ENCODE results near the gene SYP. TPM values are rescaled to one million over a fixed set of nuclear protein-coding genes. Genes with fewer than 3 reads are reported as not detected.

SYP gene
- total and polyA plus RNA-seq, 8 donors = 0.89 to 211 (median 3.9) TPM; not detected in 1

- 72 to 92% (median 83%) methylated on average over 5 to 28 of the region's 28 CpGs for WGBS, 5 donors
- TF ChIP-seq POLR2AphosphoS5 (IDR thresholded peaks at IDR 0.05) (no peak), EP300 (IDR thresholded peaks at IDR 0.05) (no peak), POLR2A (IDR thresholded peaks at IDR 0.05) (no peak), CTCF (IDR thresholded peaks at IDR 0.05) (no peak)
- Histone ChIP-seq H3K27ac (no peak overlapping the region), H3K4me1 (no peaks in the 10 kb centered on the region), H3K36me3 (peaks cover 0 to 76% (median 72%) of the 10 kb centered on the region in 4 donors), H3K4me3 (no peak overlapping the region), H3K9me3 (no peaks in the 10 kb centered on the region), H3K27me3 (no peaks in the 10 kb centered on the region)
- DNase-seq = no peak
- intact Hi-C loops (cut with DNase I; ENCODE audit: low total_unique reads) = no loop called here
Observed at GRCh38 chrX:49247916-49248811, 48.2 kb upstream of the SYP start.

GRCh38 chrX:49247346-49247745, 47.4 kb upstream of the SYP start:
- intact Hi-C loops (cut with DNase I; ENCODE audit: low total_unique reads) = no loop called here
- Histone ChIP-seq H3K4me1 (no peaks in the 10 kb centered on the region), H3K9me3 (no peaks in the 10 kb centered on the region), H3K36me3 (peaks cover 0 to 84% (median 80%) of the 10 kb centered on the region in 4 donors), H3K27me3 (no peaks in the 10 kb centered on the region), H3K4me3 (no peak overlapping the region), H3K27ac (no peak overlapping the region)
- TF ChIP-seq EP300 (IDR thresholded peaks at IDR 0.05) (no peak), POLR2AphosphoS5 (IDR thresholded peaks at IDR 0.05) (no peak), POLR2A (IDR thresholded peaks at IDR 0.05) (no peak), CTCF (IDR thresholded peaks at IDR 0.05) (no peak)
- WGBS, 5 donors = 78 to 100% (median 96%) methylated on average over 4 to 11 of the region's 11 CpGs
- DNase-seq = no peak

GRCh38 chrX:49246541-49246940, 46.5 kb upstream of the SYP start:
- peaks cover 0 to 90% (median 84%) of the 10 kb centered on the region in 4 donors for H3K36me3 ChIP-seq
- intact Hi-C loops (cut with DNase I; ENCODE audit: low total_unique reads) = no loop called here

GRCh38 chrX:49244207-49244606, 44.2 kb upstream of the SYP start:
- intact Hi-C loops (cut with DNase I; ENCODE audit: low total_unique reads) = no loop called here
- TF ChIP-seq CTCF (IDR thresholded peaks at IDR 0.05) (no peak), EP300 (IDR thresholded peaks at IDR 0.05) (no peak), POLR2A (IDR thresholded peaks at IDR 0.05) (no peak), POLR2AphosphoS5 (IDR thresholded peaks at IDR 0.05) (no peak)

More at GRCh38 chrX:49246541-49246940, 46.5 kb upstream of the SYP start:
- 82 to 94% (median 92%) methylated on average over 4 to 10 of the region's 10 CpGs for WGBS, 5 donors
- H3K27me3 ChIP-seq = no peaks in the 10 kb centered on the region
- no peaks in the 10 kb centered on the region for H3K9me3 ChIP-seq
- no peak overlapping the region for H3K4me3 ChIP-seq
- no peaks in the 10 kb centered on the region for H3K4me1 ChIP-seq
- TF ChIP-seq POLR2A (IDR thresholded peaks at IDR 0.05) (no peak), CTCF (IDR thresholded peaks at IDR 0.05) (no peak), POLR2AphosphoS5 (IDR thresholded peaks at IDR 0.05) (no peak), EP300 (IDR thresholded peaks at IDR 0.05) (no peak)
- H3K27ac ChIP-seq = no peak overlapping the region
- DNase-seq = no peak

More at GRCh38 chrX:49244207-49244606, 44.2 kb upstream of the SYP start:
- no peaks in the 10 kb centered on the region for H3K27me3 ChIP-seq
- no peak for DNase-seq
- H3K4me3 ChIP-seq = no peak overlapping the region
- WGBS, 5 donors = 70 to 97% (median 92%) methylated on average over 2 of the region's 2 CpGs
- H3K4me1 ChIP-seq = no peaks in the 10 kb centered on the region
- H3K9me3 ChIP-seq = no peaks in the 10 kb centered on the region
- H3K27ac ChIP-seq = no peak overlapping the region
- H3K36me3 ChIP-seq = peaks cover 0 to 75% (median 70%) of the 10 kb centered on the region in 4 donors
